Activated CD4-positive, alpha-beta T cell treated with anti-CD3 and anti-CD28 coated beads for 1 hour (primary cell): Measurements from ENCODE around the gene TBC1D30.
"Not testable (repeated sequence)": the region's sequence is repeated elsewhere in the genome, so short reads cannot be mapped to it uniquely, and the experiment has no call there.

Experiments
- DNase-seq: peaks from one replicate; pipeline ENCODE4 v3.0.0-alpha.2; 2020

Gene TBC1D30

GRCh38 chr12:64806593-64807460 is 17.6 kb upstream of the TBC1D30 start:
- DNase-seq = no peak

GRCh38 chr12:64808110-64808509 is 16.3 kb upstream of the TBC1D30 start:
- no peak for DNase-seq

- DNase-seq = no peak
Observed at GRCh38 chr12:64810831-64811230, 13.6 kb upstream of the TBC1D30 start.

- no peak for DNase-seq
Observed at GRCh38 chr12:64813723-64814122, 10.7 kb upstream of the TBC1D30 start.

GRCh38 chr12:64814432-64814831 is 10.0 kb upstream of the TBC1D30 start:
- no peak for DNase-seq

GRCh38 chr12:64819816-64820402 is 4.5 kb upstream of the TBC1D30 start:
- no peak for DNase-seq

GRCh38 chr12:64820593-64820992 is 3.9 kb upstream of the TBC1D30 start:
- DNase-seq = no peak

- no peak for DNase-seq
Observed at GRCh38 chr12:64821116-64821630, 3.3 kb upstream of the TBC1D30 start.

GRCh38 chr12:64824130-64824499 is 332 bp upstream of the TBC1D30 start:
- DNase-seq = no peak

- no peak for DNase-seq
Observed at GRCh38 chr12:64825143-64826021, 935 bp downstream of the TBC1D30 start.

- no peak for DNase-seq
Observed at GRCh38 chr12:64826234-64826633, 1.8 kb downstream of the TBC1D30 start.

GRCh38 chr12:64828713-64829112 is 4.3 kb downstream of the TBC1D30 start:
- DNase-seq = no peak

- no peak for DNase-seq
Observed at GRCh38 chr12:64833928-64834327, 9.5 kb downstream of the TBC1D30 start.

GRCh38 chr12:64835901-64836300 is 11.5 kb downstream of the TBC1D30 start:
- no peak for DNase-seq

GRCh38 chr12:64836856-64837255 is 12.4 kb downstream of the TBC1D30 start:
- DNase-seq = no peak

- DNase-seq = no peak
Observed at GRCh38 chr12:64837427-64837826, 13.0 kb downstream of the TBC1D30 start.

- DNase-seq = no peak
Observed at GRCh38 chr12:64840119-64840518, 15.7 kb downstream of the TBC1D30 start.

GRCh38 chr12:64840949-64841717 is 16.7 kb downstream of the TBC1D30 start:
- DNase-seq = no peak

GRCh38 chr12:64848409-64848808 is 24.0 kb downstream of the TBC1D30 start:
- not testable (repeated sequence) for DNase-seq

GRCh38 chr12:64858882-64859605 is 34.6 kb downstream of the TBC1D30 start:
- no peak for DNase-seq

GRCh38 chr12:64860446-64860998 is 36.1 kb downstream of the TBC1D30 start:
- DNase-seq = no peak
